Measurements from ENCODE around the gene PITPNC1.

The PITPNC1 gene

DNA sequence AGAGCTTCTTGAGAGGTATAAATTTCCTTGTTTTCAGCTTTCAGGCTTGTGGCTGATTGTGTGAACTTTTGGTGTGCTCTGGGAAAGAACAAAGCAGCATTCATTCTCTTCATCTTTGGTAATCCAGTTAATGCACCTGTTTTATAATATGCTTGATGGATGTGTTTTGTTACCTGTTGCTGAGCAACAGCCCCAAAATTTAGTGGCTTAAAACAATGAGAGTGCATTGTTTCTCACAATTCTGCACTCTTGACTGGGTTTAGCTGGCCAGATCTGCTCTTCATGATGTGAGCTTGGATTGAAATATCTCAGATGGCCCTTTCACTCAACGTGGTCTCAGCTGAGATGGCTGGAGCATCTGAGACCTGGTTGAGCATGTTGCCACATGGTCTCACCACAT lies 281.9 kb downstream of the PITPNC1 start:
- DNase-seq: no peak

DNA sequence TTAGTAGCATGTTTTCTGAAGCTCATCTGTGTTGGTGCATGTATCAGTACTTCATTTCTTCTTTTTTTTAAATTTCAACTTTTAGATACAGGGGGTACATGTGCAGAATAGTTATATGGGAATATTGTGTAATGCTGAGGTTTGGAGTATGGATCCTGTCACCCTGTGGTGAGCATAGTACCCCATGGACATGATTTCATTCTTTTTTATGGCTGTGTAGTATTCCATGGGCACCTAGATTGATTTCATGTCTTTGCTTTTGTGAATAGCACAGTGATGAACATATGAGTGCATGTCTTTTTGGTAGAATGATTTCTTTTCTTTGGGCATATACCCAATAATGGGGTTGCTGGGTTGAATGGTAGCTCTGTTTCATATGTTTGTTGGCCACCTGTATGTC lies 285.6 kb downstream of the PITPNC1 start:
- no peak for DNase-seq

DNA sequence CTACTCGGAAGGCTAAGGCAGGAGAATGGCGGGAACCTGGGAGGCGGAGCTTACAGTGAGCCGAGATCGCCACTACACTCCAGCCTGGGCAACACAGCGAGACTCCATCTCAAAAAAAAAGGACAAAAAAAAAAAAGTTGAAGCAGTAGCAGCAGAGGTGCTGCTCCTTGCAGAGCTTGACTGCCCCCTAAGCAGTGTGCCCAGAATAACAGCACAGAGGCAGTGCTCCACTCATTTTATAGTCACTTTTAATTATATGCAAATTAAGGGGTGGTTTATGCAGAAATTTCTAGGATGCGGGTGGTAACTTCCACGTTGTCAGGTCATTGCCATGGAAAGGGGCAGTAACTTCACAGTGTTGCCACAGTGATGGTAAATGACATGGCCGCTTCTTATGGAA lies 286.4 kb downstream of the PITPNC1 start:
- no peak for DNase-seq

DNA sequence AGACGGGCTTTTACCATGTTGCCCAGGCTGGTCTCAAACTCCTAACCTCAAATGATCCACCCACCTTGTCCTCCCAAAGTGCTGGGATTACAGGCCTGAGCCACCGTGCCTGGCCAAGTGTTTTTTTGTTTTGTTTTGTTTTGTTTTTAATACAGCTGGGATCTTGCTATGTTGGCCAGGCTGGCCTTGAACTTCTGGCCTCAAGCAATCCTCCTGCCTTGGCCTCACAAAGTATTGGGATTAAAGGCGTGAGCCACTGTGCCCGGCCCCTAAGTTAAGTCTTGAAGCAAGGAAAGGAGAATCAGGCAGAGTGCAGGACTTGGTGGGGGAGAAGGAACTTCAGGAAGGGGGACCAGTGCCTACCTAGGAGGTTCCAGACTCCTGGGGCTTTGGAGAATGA lies 288.9 kb downstream of the PITPNC1 start:
- DNase-seq: no peak

DNA sequence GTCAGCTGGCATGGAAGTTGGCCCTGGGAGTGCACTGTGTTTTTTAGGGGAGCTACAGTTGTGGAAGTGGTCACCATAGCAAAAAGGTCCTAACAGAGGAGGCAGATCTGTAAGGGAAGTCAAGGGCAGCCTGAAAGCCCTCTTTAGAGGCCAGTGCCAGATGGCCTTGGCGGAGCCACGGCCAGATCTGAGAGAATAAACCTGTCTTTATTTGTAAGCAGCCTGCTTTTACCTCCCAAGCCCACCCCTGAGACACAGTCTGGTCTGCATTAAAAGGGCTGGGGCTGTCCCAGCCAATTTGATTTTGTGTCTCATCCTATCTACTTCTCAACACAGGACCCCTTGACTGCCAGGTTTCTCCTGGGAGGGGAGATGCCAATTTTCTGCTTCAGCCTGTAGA lies 289.6 kb downstream of the PITPNC1 start:
- DNase-seq: no peak

DNA sequence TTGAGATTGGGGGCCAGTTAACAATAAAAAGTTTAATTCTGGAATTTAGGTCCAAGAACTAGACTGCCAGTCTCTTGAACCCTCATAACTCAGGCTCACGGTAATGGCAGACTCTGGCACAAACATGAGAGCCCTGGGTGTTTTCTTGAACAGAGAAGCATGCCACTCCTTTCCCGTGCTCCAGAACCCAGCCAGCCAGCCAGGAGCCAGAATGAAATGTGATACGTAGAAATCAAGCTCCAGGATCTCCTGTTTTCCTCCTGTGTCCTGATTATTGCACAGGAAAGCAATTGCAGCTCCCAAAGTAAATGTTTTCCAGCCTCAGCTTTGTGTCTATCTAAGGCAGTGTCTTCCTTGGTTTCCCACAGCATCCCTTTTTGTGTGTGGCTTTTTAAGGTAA lies 294.4 kb downstream of the PITPNC1 start:
- DNase-seq: no peak

DNA sequence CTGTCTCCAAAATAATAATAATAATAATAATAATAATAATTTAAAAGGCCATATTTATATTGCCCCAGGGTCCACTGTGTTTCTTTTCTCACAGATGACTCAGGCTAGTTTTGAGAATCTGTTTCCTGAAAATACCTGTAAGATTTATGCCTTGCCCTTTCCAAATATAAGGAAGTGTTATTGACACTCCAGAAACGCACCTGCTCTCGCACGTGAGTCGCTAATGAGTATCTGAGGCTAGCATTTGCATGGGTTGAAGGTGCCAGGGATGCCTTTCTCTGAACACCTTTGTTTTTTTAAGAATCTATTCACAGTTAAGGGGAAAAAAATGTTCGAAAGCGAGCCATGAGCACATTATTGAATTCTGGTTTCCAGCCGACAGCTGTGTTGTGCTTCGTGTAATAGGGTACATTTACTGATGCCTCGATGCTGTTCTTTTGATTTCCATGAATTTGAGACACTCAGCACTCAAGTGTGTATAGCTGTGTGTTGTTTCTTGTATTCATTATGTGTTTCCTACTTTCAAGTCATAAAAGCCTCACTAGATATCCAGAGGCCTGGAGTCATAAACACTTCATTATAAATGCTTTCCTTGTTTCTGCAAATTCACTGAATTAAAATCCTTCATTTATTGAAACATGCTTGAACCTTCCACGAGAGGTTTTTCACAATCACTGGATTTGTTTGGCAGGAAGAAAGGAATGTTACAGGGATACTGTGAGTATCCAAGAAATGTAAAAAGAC lies 295.7 kb downstream of the PITPNC1 start:
- no peak for DNase-seq

DNA sequence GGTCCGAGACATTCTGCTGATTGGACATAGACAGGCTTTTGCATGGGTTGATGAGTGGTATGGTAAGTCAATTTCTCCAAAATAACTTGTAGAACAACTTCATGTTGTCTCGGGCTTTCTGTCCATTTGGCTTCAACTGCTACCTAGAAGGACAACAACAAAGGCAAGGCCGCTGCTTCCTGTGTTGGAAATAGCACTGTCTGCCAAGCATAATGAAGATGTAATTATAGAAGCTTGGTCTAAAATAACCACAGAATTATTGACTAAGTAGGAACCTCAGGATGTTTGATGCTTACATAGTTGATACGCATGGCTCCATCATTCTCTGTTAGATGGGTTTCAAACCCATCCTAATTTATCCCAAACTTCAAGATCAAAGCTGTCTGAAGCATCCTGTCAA lies 298.4 kb downstream of the PITPNC1 start:
- DNase-seq: no peak

DNA sequence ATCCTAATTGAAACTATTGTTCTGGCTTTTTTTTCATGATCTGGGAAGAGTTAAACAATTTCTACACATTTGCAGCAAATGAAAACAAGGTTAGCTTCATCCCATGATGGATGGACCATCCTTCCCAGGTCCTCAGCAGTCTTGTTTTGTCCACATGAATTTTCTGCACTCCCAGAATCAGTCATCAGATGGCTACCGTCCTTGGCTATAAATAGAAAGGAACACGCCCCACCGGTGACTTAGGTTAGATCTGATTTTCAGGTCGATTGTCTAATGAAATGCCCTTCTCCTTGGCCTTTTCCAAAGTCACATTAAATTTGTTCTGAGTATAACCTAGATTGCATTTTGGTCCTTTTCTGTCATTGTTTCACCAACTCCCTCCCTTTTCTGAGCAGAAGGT lies 299.2 kb downstream of the PITPNC1 start:
- no peak for DNase-seq

DNA sequence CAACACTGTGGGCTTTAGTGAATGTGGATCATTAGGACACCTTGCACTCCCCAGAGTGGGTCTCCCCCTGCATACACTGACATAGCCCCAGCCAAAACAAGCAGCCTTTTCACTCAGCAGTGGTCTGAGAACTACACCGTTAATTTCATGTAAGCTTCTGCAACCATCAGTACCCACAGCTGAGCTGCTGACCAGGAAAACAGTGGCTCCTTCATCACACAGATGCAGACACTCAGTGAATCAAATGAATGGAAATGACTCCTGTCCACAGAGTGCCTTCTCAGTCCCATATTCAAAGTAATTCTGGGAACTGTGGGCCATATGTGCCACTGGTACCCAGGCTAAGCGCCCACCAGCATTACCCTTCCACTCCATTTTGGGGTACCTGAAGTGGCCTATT lies 301.3 kb downstream of the PITPNC1 start:
- no peak for DNase-seq

DNA sequence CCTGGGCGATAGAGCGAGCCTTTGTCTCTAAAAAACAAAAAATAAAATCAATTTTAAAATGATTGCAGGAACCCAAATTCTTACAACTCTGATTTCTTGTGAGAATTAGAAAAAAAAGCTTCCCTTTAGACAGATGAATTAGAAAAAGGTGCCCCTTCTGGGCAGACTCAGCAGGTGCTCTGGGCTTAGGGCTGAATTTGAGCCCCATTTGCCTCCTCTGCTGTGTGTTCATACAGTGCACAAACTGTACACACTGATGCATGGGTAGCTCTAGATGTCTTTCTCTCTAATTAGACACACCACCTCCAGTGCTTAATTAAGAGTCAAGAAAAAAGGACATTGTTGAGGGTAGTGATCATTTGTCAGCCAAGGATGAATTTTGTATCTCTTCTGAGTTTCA lies 302.1 kb downstream of the PITPNC1 start:
- no peak for DNase-seq

DNA sequence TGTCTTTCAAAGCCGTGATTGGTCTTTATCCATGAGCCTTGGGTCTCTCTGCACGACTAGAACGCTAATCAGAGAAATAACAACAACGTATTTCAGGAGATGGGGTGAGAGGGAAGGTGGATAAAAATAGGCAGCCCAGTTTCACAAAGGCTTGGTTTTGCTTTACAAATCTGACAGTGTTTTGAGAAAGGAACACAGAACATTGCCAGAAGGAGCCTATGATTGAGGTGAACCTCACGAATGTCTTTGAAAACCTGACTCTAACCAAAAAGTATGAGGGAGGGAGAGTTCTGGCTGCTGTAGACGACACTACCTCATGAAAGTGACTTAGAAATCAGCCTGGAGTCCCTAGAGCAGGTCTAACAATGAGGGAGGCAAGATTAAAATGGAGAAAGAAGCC lies 302.6 kb downstream of the PITPNC1 start:
- DNase-seq: no peak

DNA sequence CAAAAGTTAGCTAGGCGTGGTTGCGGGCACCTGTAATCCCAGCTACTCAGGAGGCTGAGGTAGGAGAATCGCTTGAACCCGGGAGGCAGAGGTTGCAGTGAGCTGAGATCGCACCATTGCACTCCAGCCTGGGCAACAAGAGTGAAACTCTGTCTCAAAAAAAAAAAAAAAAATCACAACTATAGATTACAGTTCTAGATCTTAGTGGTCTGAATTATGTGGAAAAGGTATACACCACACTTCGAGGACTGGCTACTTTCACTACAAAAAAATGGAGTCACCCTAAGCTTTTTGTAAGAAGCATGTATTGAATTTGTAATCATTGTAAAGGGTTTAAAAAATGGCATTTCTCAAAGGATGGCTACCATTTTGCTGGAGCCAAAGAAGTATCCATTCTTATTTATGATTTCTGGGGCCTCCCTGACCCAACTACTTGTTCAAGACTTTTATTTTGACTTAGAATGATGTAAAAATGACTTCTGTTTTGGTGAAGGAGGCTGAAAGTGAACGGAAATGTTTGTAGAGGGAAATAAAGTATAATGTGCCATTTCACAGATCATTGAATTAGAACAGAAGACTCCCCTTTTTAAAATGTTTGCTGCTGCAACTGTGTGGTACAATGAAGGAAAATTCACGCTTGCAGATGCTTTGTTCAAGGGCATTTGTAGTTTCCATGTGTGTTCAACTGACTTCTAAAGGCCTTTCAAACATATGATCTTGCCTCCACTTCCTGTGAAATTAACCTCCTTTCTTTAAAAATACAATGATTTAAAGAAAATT lies 303.6 kb downstream of the PITPNC1 start:
- no peak for DNase-seq

DNA sequence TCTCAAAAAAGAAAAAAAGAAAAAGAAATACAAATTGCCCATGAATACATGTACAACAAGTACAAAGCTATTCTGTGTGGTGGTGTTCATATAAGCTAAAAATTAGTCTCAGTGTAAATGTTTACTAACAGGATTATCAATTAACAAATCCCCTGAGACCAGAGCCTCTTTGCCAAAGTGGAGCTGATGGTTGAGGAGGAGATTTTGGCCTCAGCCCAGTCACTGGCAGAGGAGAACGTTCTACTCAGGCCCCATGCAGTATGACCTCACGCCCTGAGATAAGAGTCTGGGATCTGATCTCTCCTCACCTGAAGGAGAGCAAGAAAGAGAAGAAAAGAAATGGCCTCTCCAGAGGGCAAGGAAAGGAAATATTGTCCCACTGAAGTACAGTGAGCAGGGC lies 305.1 kb downstream of the PITPNC1 start:
- DNase-seq: no peak

DNA sequence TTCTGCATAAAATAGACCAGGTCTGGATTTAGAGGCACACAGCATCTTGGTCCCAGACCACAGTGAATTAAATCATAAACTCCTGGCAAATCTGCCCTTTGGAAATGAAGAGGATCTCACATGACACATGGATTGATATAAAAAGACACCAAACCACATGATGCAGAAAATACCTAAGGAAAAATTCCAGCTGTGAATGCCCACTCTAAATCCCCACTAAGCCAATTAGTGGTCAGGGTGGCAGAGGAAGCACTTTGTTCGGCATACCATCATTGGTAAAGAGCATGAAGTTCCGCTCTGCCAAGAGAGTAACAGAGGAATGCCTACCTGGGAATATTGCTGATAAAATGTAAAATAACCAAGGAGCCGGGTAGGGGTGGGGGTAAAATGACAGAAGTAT lies 308.3 kb downstream of the PITPNC1 start:
- no peak for DNase-seq

DNA sequence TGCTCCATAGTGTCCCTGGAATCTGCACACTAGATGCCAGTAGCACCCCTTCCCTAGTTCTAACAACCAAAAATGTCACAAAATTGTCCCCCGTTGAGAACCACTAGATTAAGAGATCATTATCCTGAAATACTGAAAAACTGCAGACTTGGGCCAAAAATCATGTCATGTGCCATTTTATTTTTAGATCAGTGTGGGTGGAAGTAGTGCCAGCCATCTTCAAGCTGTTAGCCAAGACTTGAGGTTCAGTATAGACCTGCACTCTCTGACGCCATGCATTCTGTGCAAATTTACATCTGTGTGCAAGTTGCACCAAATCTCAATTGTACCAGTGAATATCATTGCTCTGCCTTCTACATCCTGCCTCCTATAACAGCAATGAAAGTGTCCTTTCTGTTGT lies 309.2 kb downstream of the PITPNC1 start:
- DNase-seq: no peak

DNA sequence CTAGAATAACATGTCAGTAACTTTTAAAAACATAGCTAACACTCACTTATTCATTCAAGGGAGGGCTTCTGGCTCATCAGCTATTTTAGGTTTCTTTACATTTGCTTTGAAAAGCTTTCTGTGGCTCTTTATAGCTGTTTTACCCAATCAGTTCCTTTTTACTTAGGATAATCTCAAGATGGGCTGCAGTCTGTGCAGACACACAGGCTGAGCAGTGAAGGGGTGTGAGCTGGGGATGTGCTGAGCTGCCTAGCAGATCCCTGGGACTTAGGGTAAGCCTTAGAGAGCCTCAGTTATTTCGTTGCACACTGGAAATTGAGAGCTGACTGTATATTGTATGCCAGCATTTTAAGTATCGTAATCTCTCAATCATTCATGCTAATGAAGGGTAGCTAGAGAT lies 310.4 kb downstream of the PITPNC1 start:
- DNase-seq: no peak

DNA sequence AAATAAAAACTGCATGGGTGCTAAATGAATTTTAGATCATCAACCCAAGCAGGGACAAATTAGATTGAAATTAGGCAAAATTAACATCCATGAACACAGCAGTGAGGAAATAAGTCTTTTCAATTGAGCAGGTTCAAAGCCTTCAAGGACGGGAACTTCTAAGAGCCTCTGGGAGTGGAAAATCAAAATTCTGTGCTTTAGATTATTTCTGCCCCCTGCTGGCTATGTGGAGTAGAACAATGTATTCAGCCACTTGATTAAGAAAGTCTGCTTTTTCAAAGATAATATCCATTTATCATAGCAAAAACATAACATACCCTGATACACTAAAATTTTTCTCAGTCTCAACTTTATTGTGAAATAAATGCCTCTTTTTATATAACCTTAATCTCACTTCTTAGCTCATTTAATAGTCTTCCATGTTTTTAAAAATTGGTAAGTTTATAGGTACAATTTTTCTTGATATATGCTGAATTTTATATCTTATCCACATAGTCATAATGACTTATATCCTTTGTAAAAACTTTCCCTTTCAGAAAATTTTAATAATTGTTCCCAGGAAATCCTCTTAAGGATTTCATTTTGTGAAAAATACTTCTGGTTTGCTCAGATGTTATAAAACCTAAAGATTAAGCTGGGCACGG lies 312.6 kb downstream of the PITPNC1 start:
- DNase-seq: peak; percentile 26

DNA sequence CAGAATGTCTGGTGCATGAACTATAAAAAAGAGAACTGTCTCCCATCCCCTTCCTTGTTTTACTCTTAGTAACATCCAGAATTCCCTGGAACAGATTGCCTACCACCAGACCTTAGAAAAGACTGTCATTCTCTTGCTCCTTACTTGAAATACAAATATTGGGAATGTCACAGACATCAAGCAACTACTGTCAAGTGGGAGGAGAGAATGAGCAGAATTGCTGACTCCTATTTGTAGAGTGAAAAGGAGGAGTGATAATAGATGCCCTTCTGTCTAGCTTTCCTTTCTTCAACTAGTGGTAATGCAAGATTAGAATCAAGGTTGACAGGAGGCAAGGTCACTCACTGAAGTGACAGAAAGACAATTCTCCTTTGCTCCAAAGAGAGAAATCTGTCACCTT lies 316.7 kb downstream of the PITPNC1 start:
- no peak for DNase-seq

DNA sequence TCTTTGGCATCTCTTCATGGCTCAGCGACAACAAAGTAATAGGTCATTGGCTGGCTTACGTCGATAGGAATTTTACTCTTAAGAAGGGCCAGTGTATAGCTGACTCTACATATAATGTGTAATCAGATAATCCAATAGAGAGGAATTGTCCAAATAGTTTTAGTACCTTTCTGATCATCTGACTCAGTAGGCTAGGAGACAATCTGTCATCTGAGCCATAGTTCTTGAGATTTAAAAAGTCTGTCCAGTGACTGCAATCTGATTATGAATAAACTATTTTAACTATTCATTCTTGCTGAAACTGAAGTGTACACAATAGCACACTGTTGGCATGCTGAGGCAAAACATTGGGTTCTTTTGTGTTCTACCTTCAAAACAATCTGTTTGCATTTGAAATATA lies 319.3 kb downstream of the PITPNC1 start:
- no peak for DNase-seq

DNA sequence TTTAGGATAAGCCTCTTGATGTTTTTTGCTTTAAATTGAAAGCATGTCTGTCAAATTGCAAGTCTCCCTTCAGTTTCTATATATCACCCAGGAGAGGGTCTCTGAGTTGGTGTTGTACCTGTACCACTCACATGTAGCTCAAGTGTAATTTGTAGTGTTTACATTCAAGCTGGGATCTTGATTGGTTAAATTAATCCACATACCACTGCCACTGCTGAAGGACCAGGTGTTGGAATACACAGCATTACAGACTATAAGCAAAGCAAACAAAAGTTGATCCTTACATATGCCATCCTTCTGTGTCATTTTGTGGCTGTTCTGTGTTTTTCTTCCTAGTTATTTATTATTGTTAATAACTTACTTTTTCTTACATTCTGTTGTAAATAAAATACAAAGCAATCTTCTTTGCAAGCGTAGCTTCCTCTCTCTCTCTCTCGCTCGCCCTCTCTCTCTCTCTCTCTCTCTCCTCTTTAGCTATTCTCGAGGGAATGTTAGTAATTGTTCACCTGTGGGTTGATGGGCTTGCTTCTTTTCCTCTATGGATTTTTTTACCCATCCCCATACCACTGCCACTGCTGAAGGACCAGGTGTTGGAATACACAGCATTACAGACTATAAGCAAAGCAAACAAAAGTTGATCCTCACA lies 319.9 kb downstream of the PITPNC1 start:
- DNase-seq: no peak

DNA sequence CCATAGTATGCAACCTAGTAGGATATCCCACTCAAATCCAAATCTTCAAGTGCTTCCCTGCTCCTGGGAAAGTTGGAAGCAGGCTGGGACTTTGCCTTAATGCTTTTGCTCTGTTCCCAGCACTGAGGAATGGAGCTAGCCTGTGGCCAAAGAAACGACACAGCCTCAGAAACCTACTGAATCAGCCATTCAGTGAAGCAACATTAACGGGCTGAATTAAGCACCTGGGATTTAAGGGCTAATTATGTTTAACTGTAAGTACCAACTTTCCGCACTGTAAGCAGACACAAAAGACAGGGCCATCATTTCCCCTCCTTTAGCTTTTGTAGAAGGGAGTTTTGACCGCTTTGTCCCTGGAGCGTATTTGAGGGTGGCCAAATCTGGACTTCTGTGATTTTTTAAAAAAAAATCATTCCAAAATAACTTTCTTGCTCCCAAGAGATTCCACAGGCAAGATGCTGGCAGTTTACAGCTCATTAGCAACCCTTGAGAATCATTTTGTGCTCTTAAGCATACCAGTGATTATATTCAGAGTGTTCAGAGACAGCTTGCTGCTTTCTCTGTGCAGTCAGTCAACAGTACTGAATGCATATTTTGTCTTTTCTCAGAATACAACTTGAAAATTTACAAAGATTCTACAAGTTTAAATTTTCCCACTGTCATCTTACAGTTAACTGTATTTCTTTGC lies 323.1 kb downstream of the PITPNC1 start:
- peak; percentile 39 for DNase-seq

DNA sequence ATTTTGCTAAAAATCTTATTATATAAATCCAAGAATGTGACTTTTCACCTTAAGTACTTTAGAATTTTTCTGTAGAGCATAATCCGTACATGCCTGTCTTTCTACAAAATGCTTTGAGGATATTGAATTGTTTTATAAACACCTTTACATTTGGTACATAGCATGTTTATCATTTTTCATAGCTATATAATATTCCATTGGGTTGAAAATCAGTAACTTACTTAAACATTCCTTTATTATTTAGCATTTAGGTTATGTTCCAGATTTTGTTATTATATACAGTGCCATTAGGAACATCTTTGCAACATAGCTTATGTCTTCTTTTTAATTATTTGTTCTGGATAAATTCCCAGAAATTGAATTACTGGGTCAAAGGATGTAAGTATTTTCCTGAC lies 323.6 kb downstream of the PITPNC1 start:
- no peak for DNase-seq
